ENCODE measurements around the gene ATMIN. TPM values are rescaled to one million over a fixed set of nuclear protein-coding genes. Genes with fewer than 3 reads are reported as not detected.

The ATMIN gene
- total and polyA plus RNA-seq, 12 donors, result 10.1 to 46.4 (median 34.3) TPM

DNA sequence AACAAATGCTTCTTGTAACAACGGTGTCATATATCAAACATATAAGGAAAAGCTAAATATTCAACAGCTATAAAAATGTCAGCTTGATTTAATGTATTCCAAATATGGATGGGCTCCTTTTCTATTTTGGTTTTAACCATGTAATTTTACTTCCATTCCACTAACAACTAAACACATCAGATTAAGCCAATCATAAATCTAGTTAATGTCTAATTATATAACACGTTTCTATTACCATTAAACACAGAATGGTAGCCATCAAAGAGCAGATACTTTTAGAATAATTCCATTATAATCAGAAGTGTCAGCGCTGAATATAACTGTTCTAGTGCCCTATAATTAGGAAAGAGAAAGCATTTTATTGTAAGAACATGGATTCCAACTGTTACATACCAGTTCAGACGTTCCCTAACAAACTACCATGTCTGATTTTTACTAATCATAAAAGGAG is 38.9 kb upstream of the ATMIN start:
- H3K4me3 ChIP-seq, result peak overlapping the region in 1 of 4 donors; percentile 10
- H3K9me3 ChIP-seq (replicated peaks in 1 of 3), result no peaks in the 10 kb centered on the region
- TF ChIP-seq, protein P1, sequence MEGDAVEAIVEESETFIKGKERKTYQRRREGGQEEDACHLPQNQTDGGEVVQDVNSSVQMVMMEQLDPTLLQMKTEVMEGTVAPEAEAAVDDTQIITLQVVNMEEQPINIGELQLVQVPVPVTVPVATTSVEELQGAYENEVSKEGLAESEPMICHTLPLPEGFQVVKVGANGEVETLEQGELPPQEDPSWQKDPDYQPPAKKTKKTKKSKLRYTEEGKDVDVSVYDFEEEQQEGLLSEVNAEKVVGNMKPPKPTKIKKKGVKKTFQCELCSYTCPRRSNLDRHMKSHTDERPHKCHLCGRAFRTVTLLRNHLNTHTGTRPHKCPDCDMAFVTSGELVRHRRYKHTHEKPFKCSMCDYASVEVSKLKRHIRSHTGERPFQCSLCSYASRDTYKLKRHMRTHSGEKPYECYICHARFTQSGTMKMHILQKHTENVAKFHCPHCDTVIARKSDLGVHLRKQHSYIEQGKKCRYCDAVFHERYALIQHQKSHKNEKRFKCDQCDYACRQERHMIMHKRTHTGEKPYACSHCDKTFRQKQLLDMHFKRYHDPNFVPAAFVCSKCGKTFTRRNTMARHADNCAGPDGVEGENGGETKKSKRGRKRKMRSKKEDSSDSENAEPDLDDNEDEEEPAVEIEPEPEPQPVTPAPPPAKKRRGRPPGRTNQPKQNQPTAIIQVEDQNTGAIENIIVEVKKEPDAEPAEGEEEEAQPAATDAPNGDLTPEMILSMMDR (IDR thresholded peaks at IDR 0.05), result no peak
- TF ChIP-seq POLR2A (IDR thresholded peaks at IDR 0.05), result no peak
- peaks cover 0 to 27% of the 10 kb centered on the region in 2 donors for H3K4me1 ChIP-seq (replicated peaks in 1 of 2)
- H3K27ac ChIP-seq, result no peak overlapping the region
- intact Hi-C loops (cut with DNase I), result loop anchor here in 1 of 2 donors (10.0 kb wide), 1 partner anchor 62 kb away; no protein-coding TSS in a partner anchor
- H3K27me3 ChIP-seq, result no peaks in the 10 kb centered on the region
- WGBS, 4 donors, result 52 to 60% (median 56%) methylated on average over 4 of the region's 4 CpGs
- DNase-seq, result no peak
- no peaks in the 10 kb centered on the region for H3K36me3 ChIP-seq (replicated peaks in 1 of 2)

DNA sequence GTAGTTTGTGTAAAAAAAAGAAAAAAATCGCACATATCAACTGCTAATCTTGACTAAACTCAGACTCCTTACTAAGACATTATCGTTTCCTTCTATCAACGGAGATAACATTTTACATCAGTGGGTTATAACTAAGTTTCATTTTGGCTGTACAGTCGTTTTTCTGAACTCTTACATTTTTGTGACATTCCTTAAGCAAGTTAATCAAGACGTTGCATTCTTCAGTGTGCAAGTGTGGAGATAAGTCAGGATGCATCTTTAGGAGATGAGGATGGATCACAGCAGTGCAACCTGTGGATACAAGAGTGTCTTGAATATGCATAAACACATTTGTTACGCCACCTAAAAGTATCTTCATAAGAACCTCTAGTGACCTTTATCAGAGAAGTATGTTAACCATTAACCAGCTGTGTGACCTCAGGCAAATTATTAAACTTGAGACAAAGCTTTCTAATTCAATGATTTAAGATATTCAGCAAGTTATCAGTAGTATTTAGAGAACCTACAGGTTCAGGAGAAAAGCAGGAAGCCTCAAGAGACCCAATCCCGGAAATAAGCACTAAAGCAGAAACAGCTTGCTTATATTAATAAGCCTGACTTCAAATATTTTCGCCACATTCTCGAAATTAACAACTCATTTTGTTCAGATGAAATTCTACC is 38.4 kb upstream of the ATMIN start:
- TF ChIP-seq, protein P1 (IDR thresholded peaks at IDR 0.05), result no peak
- no peak for TF ChIP-seq POLR2A (IDR thresholded peaks at IDR 0.05)
- 47 to 55% (median 54%) methylated on average over 9 of the region's 9 CpGs for WGBS, 4 donors
- no peaks in the 10 kb centered on the region for H3K36me3 ChIP-seq (replicated peaks in 1 of 2)
- peaks cover 0 to 27% of the 10 kb centered on the region in 2 donors for H3K4me1 ChIP-seq (replicated peaks in 1 of 2)
- peak overlapping the region in 1 of 5 donors; percentile 3 for H3K27ac ChIP-seq
- H3K27me3 ChIP-seq, result no peaks in the 10 kb centered on the region
- H3K4me3 ChIP-seq, result peak overlapping the region in 1 of 4 donors; percentile 10
- no peak for DNase-seq
- intact Hi-C loops (cut with DNase I), result loop anchor here in 1 of 2 donors (10.0 kb wide), 1 partner anchor 62 kb away; no protein-coding TSS in a partner anchor
- no peaks in the 10 kb centered on the region for H3K9me3 ChIP-seq (replicated peaks in 1 of 3)

DNA sequence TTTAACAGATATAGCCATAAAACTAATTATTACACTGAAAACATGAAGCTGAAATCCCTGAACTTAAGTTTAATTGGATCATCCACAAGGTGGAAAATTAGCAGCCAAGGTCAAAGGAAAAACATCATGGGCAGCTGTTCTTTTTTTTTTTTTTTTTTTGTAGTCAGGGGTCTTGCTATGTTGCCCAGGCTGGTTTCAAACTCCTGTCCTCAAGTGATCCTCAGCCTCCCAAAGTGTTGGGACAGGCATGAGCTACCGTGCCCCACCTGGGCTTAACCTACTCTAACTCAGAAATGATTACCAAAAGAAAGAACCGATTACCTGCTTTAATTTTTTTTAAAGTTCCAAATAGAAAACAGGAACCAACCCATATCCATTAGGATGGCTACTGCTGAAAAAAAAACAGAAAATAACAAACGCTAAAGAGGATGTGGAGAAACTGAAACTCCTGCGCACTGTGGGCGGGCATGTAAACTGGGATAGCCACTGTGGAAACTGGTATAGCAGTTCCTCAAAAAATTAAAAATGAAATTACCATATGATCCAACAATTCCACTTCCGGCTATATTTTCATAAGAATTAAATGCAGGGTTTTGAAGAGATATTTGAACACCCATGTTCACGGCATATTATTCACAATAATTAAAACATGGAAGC is 37.5 kb upstream of the ATMIN start:
- peak in 1 of 7 donors; percentile 12 for DNase-seq
- Histone ChIP-seq H3K9me3 (replicated peaks in 1 of 3) (no peaks in the 10 kb centered on the region), H3K4me1 (replicated peaks in 1 of 2) (peaks cover under 1 to 23% of the 10 kb centered on the region in 2 donors), H3K27ac (no peak overlapping the region), H3K36me3 (replicated peaks in 1 of 2) (no peaks in the 10 kb centered on the region), H3K4me3 (peak overlapping the region in 1 of 4 donors; percentile 5), H3K27me3 (no peaks in the 10 kb centered on the region)
- WGBS, 4 donors, result 84 to 90% (median 89%) methylated on average over 7 of the region's 7 CpGs
- TF ChIP-seq, protein P1 (IDR thresholded peaks at IDR 0.05), result no peak
- TF ChIP-seq POLR2A (IDR thresholded peaks at IDR 0.05), result no peak
- intact Hi-C loops (cut with DNase I), result loop anchor here in 1 of 2 donors (10.0 kb wide), 1 partner anchor 63 kb away; no protein-coding TSS in a partner anchor

DNA sequence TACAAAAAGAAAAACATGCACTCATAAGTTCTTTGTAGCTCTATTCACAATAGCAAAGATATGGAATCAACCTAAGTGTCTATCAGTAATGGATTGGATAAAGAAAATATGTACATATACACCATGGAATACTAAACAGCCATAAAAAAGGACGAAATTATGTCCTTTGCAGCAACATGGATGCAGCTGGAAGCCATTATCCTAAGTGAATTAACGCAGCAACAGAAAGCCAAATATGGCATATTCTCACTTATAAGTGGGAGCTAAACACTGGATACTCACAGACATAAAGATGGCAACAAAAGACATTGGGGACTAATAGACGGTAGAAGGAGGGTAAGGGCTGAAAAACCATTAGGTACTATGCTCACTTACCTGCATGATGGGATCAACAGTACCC is 34.8 kb upstream of the ATMIN start:
- TF ChIP-seq, protein P1 (IDR thresholded peaks at IDR 0.05), result no peak
- TF ChIP-seq POLR2A (IDR thresholded peaks at IDR 0.05), result no peak
- H3K9me3 ChIP-seq (replicated peaks in 1 of 3), result no peaks in the 10 kb centered on the region
- DNase-seq, result no peak
- H3K27ac ChIP-seq, result no peak overlapping the region
- H3K4me3 ChIP-seq, result no peak overlapping the region
- no peaks in the 10 kb centered on the region for H3K36me3 ChIP-seq (replicated peaks in 1 of 2)
- intact Hi-C loops (cut with DNase I), result loop anchor here in 1 of 2 donors (10.0 kb wide), 1 partner anchor 66 kb away; no protein-coding TSS in a partner anchor
- peaks cover 12 to 29% of the 10 kb centered on the region in 2 donors for H3K4me1 ChIP-seq (replicated peaks in 1 of 2)
- 94 to 95% (median 95%) methylated on average over 3 of the region's 3 CpGs for WGBS, 4 donors
- no peaks in the 10 kb centered on the region for H3K27me3 ChIP-seq
